Thyroid gland (tissue), 4 donors: ENCODE results near the gene SLFN13. TPM values are rescaled to one million over a fixed set of nuclear protein-coding genes. Genes with fewer than 3 reads are reported as not detected.
"Not testable (repeated sequence)": the region's sequence is repeated elsewhere in the genome, so short reads cannot be mapped to it uniquely, and the experiment has no call there.

Source experiments
- DNase-seq, 2 donors: peaks; one replicate each; pipeline ENCODE4 v3.0.0-alpha.2; 2019
- H3K27ac ChIP-seq, 3 donors: fragments of 200-600 bp; sonication (generic); 1 replicate in 2 of 3; 2 replicates in 1 of 3; pipeline ENCODE4 v1.5.1; 2016 to 2019; ENCODE audit warnings: mild to moderate bottlenecking in 1 of 3, moderate library complexity in 1 of 3
- H3K27me3 ChIP-seq: fragments of 200-600 bp; sonication (generic); one replicate; pipeline ENCODE4 v1.5.1; 2019
- H3K36me3 ChIP-seq, 2 donors: fragments of 200-600 bp; sonication (generic); one replicate each; pipeline ENCODE4 v1.5.1; 2016 to 2019
- H3K4me1 ChIP-seq, 2 donors: fragments of 200-600 bp; sonication (generic); one replicate each; pipeline ENCODE4 v1.5.1; 2017 to 2019
- H3K4me3 ChIP-seq, 3 donors: fragments of 200-600 bp; sonication (generic); replicated peaks in 1 of 3; 1 replicate in 2 of 3; 2 replicates in 1 of 3; pipeline ENCODE4 v1.5.1; 2016; ENCODE audit warnings: mild to moderate bottlenecking in 1 of 3
- H3K9me3 ChIP-seq: fragments of 200-600 bp; sonication (generic); one replicate; pipeline ENCODE4 v1.5.1; 2017
- CTCF ChIP-seq, 6 experiments: fragments of 200-600 bp in 3 of 6; fragments of 450-650 bp in 3 of 6; sonication (generic) in 3 of 6; IDR thresholded peaks; one replicate each; pipeline ENCODE4 v1.5.1; 2016 to 2019; ENCODE audit warnings: antibody characterized with exemption in 6 of 6, mild to moderate bottlenecking in 2 of 6, inconsistent platforms in 1 of 6, moderate library complexity in 1 of 6
- POLR2A ChIP-seq, 2 donors: fragments of 450-650 bp; IDR thresholded peaks; one replicate each; pipeline ENCODE4 v1.6.1; 2017; ENCODE audit warnings: antibody characterized with exemption in 2 of 2, mild to moderate bottlenecking in 2 of 2, moderate library complexity in 1 of 2
- WGBS, 2 donors: methylation state at CpG; one replicate each; pipeline ENCODE4 v1.1.5; 2017; 5-methylcytosine and 5-hydroxymethylcytosine counted together
- intact Hi-C: fragments of 100-400 bp; cut with DNase I; formaldehyde crosslinking; loops from one replicate; pipeline ENCODE4 v1.15.1; 2023
- total RNA-seq, 4 donors: library from RNA; depleted of rRNA; stranded (reverse); fragments of >200 nt; gene quantifications; one replicate each; pipeline ENCODE4 v1.2.3, GENCODE V29; 2016

Gene SLFN13
- total RNA-seq, 4 donors from 2014 or later, result 13.6 to 31.8 (median 17.9) TPM

- Histone ChIP-seq H3K27me3 (no peaks in the 10 kb centered on the region), H3K9me3 (no peaks in the 10 kb centered on the region), H3K4me3 (peak within 1 kb of the TSS; percentile 22 to 84 (median 44)), H3K4me1 (peaks cover 27 to 28% of the 10 kb centered on the region in 2 donors), H3K36me3 (no peaks in the 10 kb centered on the region), H3K27ac (peak within 1 kb of the TSS; percentile 92 to 98 (median 97))
- peak; percentile 74 to 79 for DNase-seq
- intact Hi-C loops, result loop anchor here (5.0 kb wide), 1 partner anchor 60 kb away; the partner anchor contains the start of gene SLFN11
- TF ChIP-seq CTCF (IDR thresholded peaks at IDR 0.05) (no peak), POLR2A (IDR thresholded peaks at IDR 0.05) (peak in 1 of 2 donors; percentile 85)
- WGBS, 2 donors, result 5 to 14% methylated on average over 22 of the region's 22 CpGs
Measured at GRCh38 chr17:35432176-35433074, 16.1 kb downstream of the SLFN13 start, which contains the start of gene SLFN12. SLFN12 (minus strand) TSS chr17:35432500; CDS start chr17:35423028, 9,472 bp downstream.

DNA sequence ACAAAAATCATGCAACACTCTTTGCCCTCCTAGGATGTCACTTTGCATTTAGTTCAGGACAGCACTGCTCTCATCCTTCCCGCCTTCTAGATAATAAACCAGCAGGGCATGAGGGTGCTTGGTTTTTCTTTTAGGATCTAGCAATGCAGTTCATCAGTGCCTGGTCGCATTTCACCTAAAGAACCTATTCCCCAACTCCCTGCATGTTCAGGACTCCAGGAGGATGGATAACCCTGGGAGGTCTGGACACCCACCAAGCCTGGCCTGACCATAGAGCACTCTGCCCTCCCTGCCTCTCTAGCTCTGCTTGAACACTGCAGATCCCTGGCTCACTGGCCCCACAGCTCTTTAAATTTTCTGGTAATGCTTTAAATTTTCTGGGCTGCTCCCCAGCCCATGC, 18.9 kb downstream of the SLFN13 start:
- Histone ChIP-seq H3K27me3 (no peaks in the 10 kb centered on the region), H3K4me1 (peaks cover 26 to 27% of the 10 kb centered on the region in 2 donors), H3K27ac (no peak overlapping the region), H3K9me3 (no peaks in the 10 kb centered on the region), H3K4me3 (no peak overlapping the region), H3K36me3 (no peaks in the 10 kb centered on the region)
- TF ChIP-seq POLR2A (IDR thresholded peaks at IDR 0.05), result no peak
- no peak for TF ChIP-seq CTCF (IDR thresholded peaks at IDR 0.05)
- intact Hi-C loops, result loop anchor here (5.0 to 10.0 kb wide), 2 partner anchors 57 to 185 kb away; partner anchors contain the start of genes SLFN11 and SLFN5
- WGBS, 2 donors, result 95 to 100% methylated on average over 2 of the region's 2 CpGs
- DNase-seq, result no peak

GRCh38 chr17:35428229-35428628, 20.3 kb downstream of the SLFN13 start:
- no peak overlapping the region for H3K27ac ChIP-seq
- H3K9me3 ChIP-seq, result no peaks in the 10 kb centered on the region
- intact Hi-C loops, result loop anchor here (10.0 kb wide), 1 partner anchor 183 kb away; the partner anchor contains the start of gene SLFN5
- H3K4me3 ChIP-seq, result no peak overlapping the region
- no peak for TF ChIP-seq CTCF (IDR thresholded peaks at IDR 0.05)
- TF ChIP-seq POLR2A (IDR thresholded peaks at IDR 0.05), result no peak
- H3K27me3 ChIP-seq, result no peaks in the 10 kb centered on the region
- no peaks in the 10 kb centered on the region for H3K36me3 ChIP-seq
- no peak for DNase-seq
- 92 to 93% methylated on average over 2 of the region's 2 CpGs for WGBS, 2 donors
- H3K4me1 ChIP-seq, result peaks cover 17% of the 10 kb centered on the region in 2 donors

- intact Hi-C loops, result loop anchor here (10.0 kb wide), 1 partner anchor 179 kb away; the partner anchor contains the start of gene SLFN5
- no peak for TF ChIP-seq CTCF (IDR thresholded peaks at IDR 0.05)
- TF ChIP-seq POLR2A (IDR thresholded peaks at IDR 0.05), result no peak
- no peak overlapping the region for H3K4me3 ChIP-seq
- no peaks in the 10 kb centered on the region for H3K27me3 ChIP-seq
- H3K4me1 ChIP-seq, result no peaks in the 10 kb centered on the region
- H3K9me3 ChIP-seq, result no peaks in the 10 kb centered on the region
- no peak for DNase-seq
- 97% methylated on average over 4 of the region's 4 CpGs for WGBS, 2 donors
- no peak overlapping the region for H3K27ac ChIP-seq
- H3K36me3 ChIP-seq, result no peaks in the 10 kb centered on the region
Measured at GRCh38 chr17:35423761-35424160, 24.8 kb downstream of the SLFN13 start.

DNA sequence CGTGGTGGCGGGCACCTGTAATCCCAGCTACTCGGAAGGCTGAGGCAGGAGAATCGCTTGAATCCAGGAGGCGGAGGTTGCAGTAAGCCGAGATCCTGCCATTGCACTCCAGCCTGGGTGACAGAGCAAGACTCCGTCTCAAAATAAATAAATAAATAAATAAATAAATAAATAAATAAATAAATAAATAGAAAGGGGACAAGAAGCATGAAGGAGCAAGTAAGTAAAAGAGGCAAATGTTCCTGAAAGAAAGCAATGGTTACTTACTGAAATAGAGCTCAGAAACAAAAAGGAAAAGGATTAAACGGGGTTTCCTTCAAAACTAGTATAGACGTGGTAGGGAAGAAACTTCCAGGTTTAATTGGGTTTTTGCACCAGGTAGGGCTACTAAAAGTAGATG, 27.5 kb downstream of the SLFN13 start:
- intact Hi-C loops, result loop anchor here (10.0 kb wide), 1 partner anchor 176 kb away; the partner anchor contains the start of gene SLFN5
- H3K4me1 ChIP-seq, H3K9me3 ChIP-seq, H3K36me3 ChIP-seq, H3K27me3 ChIP-seq, H3K4me3 ChIP-seq, DNase-seq, H3K27ac ChIP-seq: not testable (repeated sequence)
- WGBS, 2 donors, result 97 to 98% methylated on average over 9 of the region's 9 CpGs
